NOMO-1 treated with dmso at 0.1 percent for 144 hours (cell line): Measurements from ENCODE around the gene MYBPH.

ENCODE experiments used
- DNase-seq: peaks from one replicate; lab custom pipeline; 2025; ENCODE audit not compliant: unreplicated experiment; lab: John Stamatoyannopoulos, UW

The MYBPH gene

DNA sequence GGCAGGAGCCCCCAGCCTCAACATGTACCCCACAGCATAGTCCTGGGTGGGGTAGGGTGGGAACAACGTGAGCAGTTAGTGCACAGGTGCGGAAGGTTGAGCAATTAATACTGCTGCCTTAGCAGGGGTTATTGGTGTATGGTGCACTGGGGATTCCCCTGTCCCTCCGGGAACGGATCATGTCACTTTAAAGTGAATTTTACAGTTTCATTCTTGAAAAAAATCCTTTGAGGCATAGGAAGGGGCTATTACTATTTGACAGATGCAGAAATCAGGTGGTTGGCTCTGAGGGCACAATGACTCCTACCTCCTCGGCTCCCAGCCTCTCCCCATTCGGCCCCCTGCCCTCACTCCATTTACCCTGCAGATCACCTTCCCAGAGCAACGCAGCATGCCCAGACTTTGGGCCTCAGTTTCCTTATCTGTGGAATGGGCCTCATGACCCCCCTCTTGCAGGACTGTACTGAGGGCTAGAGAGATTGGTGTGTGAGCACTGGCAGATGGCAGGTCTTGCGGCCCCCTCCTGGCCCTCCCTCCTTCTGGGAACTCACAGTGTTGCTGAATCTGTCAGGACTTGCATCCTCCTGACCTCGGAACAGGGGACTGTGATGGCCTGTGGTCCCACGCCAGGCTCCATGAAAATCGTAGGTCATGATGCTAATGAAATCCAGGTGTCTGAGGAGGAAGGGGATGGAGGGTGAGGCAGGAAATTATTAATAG lies 5.1 kb upstream of the MYBPH start:
- no peak for DNase-seq

DNA sequence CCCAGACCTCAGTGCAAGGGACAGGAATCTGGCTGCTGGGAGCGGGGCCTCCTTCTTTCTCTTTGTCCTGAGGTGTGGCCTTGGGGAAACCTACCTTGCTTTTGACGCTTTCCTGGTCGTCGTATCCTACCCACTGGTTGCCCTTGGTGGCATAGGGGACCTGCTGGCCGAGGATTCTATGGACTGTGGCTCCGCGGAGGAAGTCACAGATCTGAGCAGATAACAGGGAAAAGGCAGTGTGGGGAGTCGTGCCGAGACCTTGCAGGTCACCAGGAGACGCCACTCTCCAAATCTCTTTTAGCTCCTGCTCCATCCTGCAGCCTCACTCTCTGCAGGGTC lies 4.0 kb upstream of the MYBPH start:
- DNase-seq = no peak

- DNase-seq = no peak
Observed at GRCh38 chr1:203178821-203179666, 3.4 kb upstream of the MYBPH start.

GRCh38 chr1:203178083-203178482 lies 2.5 kb upstream of the MYBPH start:
- DNase-seq = no peak

- no peak for DNase-seq
Observed at GRCh38 chr1:203177470-203178039, 1.9 kb upstream of the MYBPH start.

- no peak for DNase-seq
Observed at GRCh38 chr1:203177036-203177405, 1.4 kb upstream of the MYBPH start.

DNA sequence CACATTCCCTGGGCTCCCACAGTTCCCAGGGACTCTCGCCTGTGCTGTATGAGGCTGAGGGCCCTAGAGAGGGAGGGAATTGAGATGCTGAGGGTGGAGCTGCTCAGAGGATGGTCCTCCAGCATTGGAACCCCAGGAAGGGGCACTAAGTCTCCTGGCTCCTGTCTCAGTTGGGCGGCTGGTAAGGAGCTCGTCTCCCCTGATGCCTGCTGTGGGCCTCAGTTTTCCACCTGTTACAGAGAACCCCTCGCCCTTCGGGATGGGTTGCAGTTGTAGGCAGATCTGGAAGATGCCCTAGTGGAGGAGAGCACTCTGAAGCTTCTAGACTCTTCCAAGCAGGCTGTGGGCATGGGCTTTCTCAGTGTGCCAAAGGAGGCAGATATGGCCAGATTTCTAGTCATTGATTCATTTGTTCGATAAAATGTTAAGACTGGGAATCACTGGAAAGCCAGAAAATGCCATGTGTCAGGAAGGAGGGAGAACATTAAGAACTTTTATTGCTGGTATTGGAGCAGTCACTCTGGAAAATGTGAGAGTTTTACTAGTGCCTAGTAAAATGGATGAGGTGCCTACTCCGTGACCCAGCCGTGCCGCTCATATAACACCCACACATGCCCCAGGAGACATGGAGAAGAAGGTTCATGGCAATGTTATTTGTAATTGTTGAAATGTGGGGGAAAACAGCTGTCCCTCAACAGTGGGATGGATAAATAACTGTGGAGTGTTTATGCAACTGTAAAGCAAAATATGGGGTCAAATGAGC lies 828 bp upstream of the MYBPH start:
- no peak for DNase-seq

GRCh38 chr1:203175827-203176241 lies 208 bp upstream of the MYBPH start:
- DNase-seq = peak; percentile 28

DNA sequence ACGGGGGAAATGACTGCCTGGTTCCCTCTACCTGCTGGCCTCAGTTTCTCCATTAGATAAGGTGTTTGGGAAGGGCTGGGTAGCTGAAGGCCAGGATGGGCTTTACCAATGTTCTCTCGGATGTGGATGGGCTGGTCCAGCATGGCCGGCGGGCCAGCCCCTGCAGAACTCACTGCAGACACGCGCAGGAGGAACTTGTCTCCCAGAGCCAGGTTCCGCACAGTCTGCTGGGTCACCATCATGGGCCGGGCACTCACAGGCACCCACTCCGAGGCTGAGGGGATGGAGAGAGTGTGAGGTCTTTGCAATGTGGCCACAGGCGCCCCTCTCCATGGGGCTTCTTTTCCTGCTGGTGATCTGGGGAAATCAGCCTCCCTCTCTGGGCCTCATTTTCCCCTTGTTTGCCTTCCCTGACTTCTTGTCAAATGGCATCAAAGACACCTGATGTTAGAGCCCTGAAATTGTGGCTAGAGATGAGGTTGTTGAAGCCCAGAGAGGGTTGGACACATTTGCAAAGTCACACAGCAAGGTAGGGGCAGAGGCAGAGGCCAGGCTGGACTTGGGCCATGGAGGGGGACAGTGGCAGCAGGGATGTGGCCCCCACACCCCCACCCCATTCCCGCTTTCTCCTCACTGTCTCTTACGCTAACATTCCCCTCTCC lies 1.2 kb downstream of the MYBPH start:
- DNase-seq = no peak

GRCh38 chr1:203173566-203173965 lies 2.1 kb downstream of the MYBPH start:
- DNase-seq = no peak

DNA sequence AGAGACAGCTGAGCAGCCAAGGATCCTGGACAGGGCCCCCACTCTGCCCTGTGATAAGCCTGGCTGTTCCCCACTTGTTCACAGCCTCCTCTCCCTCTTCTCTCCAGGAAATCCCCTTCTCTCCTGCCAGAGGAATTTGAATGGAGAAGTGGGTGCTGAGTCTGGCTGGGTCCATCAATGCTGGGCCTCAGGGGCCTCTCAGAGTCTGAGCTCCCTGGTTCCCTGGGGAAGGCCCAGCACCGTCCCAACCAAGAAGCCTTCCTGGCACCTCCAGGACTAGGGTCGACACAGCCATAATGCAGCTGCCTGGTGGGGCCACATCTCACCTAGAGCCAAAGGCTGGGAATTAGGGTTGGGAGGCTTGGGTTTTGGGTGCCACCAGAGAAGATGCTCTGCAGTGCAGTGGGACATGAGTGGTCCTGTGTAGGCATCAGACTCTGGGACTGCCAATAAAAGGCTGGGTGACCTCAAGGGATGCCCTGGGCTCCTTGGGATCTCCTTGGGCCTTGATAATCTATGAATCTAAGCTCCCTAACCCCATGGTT lies 2.5 kb downstream of the MYBPH start:
- no peak for DNase-seq

GRCh38 chr1:203172184-203173010 lies 3.2 kb downstream of the MYBPH start:
- peak; percentile 12 for DNase-seq

DNA sequence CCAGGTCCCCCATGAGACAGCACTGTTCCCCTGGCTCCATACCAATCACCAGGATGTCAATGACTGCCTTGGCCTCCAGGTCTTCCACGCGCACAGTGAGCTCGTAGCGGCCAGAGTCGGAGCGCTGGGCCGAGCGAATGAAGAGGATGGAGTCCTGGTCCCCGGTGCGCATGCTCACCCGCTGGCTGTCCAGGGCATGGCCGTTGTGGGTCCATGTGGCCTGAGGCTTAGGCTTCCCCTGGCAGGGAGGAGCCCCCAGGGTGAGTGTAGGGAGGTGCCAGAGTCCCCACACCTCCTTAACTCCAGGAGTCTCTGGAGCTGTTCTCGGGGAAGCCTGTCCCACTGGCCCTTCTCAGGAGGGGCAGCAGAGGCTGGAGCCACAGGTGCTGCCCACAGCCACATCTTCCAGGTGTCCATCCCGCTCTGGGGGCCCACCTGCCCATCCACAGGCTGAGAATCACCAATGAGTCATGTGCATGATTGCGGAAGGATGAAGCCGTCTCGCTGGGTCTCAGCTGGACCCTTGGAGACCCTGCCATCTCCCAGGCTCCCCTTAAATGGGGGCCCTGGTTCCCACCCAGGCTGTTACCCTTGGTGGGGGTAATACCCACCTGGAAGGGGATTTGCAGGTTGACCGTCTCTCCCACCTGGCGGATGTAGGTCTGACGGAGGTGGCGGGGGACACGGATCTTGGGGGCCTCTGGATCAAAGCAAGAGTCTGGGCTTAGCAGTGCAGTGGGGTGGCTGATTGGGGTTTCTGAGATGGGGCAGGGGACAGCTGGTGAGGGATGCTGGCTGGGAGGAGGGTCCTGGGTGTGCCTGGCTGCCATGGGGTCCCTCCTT lies 4.1 kb downstream of the MYBPH start:
- DNase-seq = no peak

DNA sequence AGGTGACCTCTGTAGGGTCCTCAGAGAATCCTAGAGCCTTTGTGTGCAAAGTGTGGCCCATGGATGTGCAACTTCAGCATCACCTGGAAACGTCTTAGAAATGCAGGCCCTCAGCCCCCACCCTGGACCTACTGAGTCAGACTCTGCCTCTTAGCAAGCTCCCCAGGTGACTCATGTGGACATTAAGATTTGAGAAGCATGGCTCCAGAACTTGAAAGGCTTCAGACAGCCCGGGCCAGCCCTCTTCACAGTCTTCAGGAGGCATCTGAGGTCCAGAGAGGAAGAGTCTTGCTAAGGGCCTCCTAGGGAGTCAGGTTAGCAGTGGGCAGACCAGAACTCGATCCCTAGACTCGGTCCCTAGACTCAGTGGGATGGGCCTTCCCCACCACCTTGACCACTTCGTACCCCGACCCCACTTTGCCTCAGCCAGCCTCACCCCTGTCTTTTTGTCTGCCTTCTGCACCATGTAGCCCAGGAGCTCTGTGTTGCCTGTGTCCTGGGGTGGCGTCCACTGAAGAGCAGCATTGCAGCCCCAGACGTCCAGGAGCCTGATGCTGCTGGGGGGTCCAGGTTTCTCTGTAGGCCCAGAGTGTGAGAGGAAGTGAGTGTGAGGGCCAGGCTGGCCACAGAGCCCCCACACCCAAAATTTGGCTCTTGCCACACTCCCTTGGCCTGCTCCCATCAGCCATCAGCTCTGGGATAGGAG lies 4.8 kb downstream of the MYBPH start:
- no peak for DNase-seq

- DNase-seq = no peak
Observed at GRCh38 chr1:203169770-203170520, 5.7 kb downstream of the MYBPH start.

- no peak for DNase-seq
Observed at GRCh38 chr1:203168991-203169390, 6.6 kb downstream of the MYBPH start.

GRCh38 chr1:203168256-203168786 lies 7.3 kb downstream of the MYBPH start:
- DNase-seq = no peak

GRCh38 chr1:203167913-203168200 lies 7.8 kb downstream of the MYBPH start:
- no peak for DNase-seq
